Stimulated activated CD8-positive, alpha-beta memory T cell treated with anti-CD3 and anti-CD28 coated beads, Interleukin-7, amount 100 ng/mL, for 1 hour (primary cell): ENCODE data around the gene CELF2.

Experiments used
- DNase-seq, 2 donors: peaks; one replicate each; pipeline ENCODE4 v3.0.0-alpha.2; 2020; ENCODE audit warnings: low read depth in 2 of 2

Gene CELF2

DNA sequence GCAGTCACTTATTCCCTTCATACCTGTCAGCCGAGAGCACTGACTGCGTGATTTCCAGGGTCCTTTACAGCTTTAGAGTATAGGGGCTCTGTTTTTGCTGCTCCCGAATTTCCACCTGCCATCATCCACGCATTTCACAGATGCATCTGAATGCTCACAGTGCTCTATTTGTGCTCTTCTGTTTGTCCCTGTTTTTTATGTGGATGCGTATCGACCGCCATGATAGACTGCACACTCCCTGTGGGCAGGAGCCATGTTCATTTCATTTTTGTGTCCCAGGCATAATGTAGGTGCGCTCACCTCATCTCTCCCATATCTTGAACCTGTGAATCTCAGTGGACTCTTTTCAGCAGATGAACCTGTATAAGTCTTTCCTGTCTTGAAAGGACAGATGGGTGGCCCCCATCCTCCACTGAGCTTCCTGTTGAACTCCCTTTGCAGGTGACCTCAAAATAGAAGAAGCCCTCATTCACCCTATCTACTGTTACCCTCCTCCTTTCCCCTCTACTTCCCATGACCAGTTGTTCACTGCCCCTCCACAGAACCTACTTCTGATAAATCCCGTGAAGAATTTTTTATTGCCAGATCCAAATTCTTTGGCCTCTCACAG, 228.4 kb downstream of the CELF2 start:
- no peak for DNase-seq

DNA sequence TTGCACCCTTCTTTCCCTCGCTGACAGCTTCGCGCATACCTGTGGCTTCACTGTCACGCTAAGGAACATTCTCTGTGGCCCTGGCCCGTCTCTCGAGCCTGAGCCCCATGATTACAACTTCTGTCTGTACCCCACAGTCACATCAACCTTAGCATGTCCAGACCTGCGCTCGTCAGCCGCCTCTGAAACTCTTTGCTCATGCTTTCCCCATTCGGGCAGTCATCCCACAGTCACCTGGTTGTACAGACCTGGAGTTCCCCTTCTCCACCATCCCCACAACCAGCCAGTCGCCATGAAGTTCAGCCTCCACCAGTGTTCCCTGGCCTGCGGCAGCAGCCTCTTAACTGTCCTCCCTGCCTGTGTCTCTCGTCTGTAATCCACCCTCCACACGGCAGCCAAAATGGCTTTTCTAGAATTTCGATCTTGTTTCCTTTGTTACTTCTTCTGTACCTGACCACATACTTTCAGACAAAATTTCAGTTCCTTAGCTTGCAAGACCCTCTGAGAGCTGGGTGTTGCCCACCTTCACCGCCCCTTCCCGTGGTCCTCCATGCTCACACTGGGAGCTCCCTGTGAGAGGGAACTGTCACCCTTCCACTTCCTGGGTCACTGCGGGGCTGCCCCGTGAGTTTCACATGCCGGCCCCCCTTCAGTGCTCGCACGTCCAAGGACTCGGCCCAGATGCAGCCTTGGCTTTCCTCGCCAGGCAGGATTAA, 229.2 kb downstream of the CELF2 start:
- no peak for DNase-seq

DNA sequence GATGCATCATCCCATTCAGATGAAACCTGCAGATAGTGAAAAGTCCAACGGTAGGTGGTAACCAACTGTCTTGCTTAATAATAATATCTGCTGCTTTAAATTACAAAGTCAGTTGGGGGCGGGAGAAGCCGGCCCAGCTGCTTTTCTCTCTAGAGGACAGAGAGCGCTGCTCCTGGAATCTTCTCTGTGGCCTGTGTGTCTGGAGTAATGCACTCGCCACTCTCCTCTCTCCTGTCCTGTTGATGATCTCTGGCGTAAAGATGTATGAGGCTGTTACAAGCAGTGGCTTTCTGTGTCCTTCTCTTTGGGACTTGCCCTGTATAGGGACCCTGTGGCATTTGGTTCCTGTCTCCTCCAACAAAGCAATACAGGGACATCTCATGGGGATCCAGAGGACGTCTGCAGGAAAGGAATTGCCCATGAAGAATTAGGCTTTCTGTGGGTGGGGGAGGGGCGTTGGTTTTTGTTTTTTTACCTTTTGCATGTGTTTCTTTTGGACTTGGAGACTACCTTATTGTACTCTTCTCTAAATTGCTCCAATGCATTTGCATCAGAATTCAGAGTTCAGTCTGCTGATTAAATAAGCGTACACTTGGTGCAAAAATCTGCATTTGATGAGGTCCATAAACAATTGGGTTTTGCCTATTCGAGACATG, 231.6 kb downstream of the CELF2 start:
- DNase-seq: no peak

GRCh38 chr10:11249808-11250195, 232.1 kb downstream of the CELF2 start:
- no peak for DNase-seq

- DNase-seq: no peak
These were observed 232.6 kb downstream of the CELF2 start for GRCh38 chr10:11250304-11250703.

- DNase-seq: no peak
These were observed 235.2 kb downstream of the CELF2 start for GRCh38 chr10:11252887-11253286.

DNA sequence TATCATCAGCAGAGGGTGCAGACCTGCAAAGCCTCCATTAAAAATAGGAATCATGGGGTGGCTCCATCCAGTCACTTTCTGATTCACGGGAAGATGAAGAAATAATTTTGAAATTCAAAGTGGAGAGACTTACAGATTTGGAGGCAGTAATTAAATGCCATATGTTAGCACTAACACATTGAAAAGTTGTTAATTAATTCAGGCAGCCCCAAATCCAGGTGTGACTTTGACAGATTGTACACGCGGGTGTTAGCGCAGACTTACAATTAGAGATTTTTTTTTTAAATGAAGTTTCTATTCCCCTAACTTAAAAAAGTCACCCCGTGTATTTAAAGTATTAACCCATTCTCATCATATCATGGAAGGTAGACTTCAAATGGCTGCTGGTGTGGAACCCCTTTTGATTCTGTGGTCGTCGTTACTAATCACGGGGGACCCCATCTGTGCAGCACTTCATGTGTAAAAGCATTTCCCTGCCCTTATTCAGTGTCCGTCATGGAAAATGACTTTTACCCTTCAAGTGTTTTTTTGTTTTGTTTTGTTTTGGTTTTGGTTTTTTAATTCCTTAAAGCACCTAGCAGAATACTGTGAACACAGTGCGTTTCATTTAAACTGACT, 235.8 kb downstream of the CELF2 start:
- no peak for DNase-seq

DNA sequence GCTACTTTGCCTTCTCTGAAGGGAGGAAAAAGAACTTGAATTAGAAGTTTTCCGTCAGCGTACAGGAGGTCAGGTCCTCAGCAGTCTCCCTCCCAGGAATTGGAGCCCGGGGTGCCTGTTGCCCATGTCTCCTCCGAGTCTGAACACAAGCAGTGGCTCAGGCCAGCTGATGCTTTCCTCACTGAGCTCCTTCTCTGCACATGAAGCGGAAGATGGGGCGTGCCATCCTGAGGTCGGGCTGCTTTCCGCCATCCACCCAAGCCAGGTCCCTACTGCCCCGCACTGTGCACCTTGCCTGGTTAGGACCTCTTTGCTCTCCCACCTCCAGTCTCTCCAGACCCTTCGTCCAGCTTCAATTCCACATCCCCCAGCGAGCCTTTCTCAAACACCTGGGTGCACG, 237.5 kb downstream of the CELF2 start:
- DNase-seq: no peak

GRCh38 chr10:11255796-11256444, 238.2 kb downstream of the CELF2 start:
- DNase-seq: no peak

DNA sequence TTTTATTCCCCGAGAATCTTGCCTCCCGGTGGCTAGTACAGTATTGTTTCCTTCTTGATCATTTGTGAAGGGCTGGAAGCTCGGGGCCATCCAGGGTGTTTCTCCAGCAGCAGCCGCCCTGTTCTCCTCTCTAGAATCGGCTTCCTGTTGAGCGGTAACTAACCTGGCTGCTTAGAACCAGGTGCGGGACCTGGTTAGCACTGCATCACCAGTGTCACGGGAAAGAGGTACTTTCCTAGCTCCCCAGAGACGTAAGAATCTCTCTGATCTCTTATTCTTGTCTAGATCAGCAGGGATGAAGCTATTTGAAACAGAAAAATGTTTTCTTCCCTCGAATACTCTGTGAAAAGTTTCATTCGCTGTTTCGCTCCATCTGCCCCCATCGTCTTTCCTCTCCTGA, 239.2 kb downstream of the CELF2 start:
- no peak for DNase-seq

GRCh38 chr10:11257440-11258090, 239.9 kb downstream of the CELF2 start:
- DNase-seq: no peak

GRCh38 chr10:11260170-11260569, 242.5 kb downstream of the CELF2 start:
- DNase-seq: no peak

- DNase-seq: no peak
These were observed 243.5 kb downstream of the CELF2 start for GRCh38 chr10:11261143-11261542.

GRCh38 chr10:11261687-11262493, 244.2 kb downstream of the CELF2 start:
- DNase-seq: no peak

DNA sequence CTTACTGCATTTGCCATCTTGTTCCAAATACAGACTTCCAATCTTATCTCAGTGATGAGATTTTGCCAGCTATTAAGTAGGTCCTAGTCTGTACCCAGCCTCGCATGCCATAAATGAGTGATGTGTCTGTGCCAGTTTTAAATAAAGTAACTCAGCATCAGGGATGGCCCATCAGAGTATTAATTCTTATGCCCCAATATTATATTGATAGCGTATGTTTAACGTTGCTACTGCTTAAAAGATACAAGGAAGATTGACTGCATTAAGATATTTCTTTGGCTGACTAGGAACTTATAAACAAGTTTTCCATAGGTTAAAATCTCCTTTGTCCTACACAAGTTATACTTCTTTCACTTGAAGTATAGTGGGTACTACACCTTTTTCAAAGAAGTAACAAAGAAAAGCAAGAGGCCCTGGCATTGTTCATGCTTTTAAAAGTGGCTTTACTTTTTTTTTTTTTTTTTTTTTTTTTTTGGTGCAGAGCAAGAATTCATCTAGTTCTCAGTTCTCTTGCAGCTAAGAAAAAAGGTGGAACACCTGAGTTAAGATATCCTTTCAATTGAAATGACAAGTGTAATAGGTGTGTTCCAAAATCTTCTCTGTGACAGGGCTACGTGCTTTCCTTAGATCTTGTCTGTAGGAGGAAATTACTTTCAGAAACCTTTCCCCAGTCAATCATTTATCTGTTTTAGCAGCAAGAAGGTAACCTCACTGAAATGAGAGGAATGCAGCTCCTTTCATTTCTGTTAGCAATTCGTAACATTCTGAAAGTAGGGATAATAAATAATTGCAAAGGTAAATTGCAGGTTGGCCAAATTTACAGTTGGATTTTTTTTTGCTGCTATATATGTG, 245.0 kb downstream of the CELF2 start:
- DNase-seq: no peak

DNA sequence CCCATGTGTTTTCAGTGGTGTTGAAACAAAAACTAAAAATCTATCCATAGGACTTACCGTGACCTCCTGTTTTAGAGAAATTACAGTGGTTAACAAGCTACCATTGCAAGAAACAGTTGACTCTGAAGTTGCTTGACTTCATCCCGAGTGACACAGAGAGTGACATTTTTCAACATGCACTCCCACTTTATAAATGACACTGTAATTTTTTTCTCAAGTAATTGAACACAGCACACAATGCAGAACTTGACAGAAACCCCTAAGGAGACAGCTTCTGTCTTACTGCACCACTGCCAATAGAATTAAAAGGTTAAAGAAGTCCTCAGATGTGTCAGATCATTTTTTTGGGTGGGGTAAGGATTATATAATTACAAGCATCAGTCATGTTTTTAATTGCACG, 246.1 kb downstream of the CELF2 start:
- DNase-seq: no peak

- DNase-seq: no peak
These were observed 246.8 kb downstream of the CELF2 start for GRCh38 chr10:11264296-11265048.

GRCh38 chr10:11265484-11265883, 247.8 kb downstream of the CELF2 start:
- DNase-seq: no peak

DNA sequence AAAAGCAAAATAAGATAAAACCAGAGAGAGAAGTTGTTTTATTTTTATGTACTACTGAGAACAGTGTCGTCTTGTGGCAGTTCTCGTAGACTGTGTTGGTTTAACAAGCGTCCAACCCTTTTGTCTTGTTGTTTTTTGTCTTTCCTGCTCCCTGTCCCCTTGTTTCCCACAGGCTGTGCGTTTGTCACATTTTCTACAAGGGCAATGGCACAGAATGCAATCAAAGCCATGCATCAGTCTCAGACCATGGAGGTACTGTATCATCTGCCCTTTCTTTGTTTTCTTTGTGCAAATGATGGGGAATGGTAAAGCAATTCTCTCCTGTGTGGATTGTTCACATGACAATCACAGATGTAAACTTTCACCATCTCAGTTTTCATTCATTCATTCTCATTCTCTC, 248.8 kb downstream of the CELF2 start:
- no peak for DNase-seq
